NB4 (cell line): ENCODE measurements around the gene CLIC3.
"Not testable (repeated sequence)": the region's sequence is repeated elsewhere in the genome, so short reads cannot be mapped to it uniquely, and the experiment has no call there.

ENCODE experiments used
- DNase-seq: peaks from one replicate; pipeline ENCODE4 v3.0.0; 2010; ENCODE audit warnings: low read depth
- H3K4me3 ChIP-seq: one replicate; pipeline ENCODE4 v1.5.1; 2011; ENCODE audit warnings: mild to moderate bottlenecking, low read depth, low read length, moderate library complexity
- CTCF ChIP-seq: IDR thresholded peaks from one replicate; pipeline ENCODE4 v1.5.1; 2012; ENCODE audit warnings: low read depth, low read length
- MYC ChIP-seq: IDR thresholded peaks from 2 replicates; pipeline ENCODE4 v1.6.1; 2011; ENCODE audit warnings: low read depth, low read length
- POLR2A ChIP-seq: IDR thresholded peaks from 2 replicates; pipeline ENCODE4 v1.6.1; 2011; ENCODE audit warnings: mild to moderate bottlenecking; ENCODE audit not compliant: insufficient read length; ENCODE audit errors: extremely low read depth
- TF ChIP-seq, protein P1 (sequence below): IDR thresholded peaks from 2 replicates; pipeline ENCODE4 v1.6.1; 2011; ENCODE audit warnings: low read depth, low read length

CLIC3 gene

DNA sequence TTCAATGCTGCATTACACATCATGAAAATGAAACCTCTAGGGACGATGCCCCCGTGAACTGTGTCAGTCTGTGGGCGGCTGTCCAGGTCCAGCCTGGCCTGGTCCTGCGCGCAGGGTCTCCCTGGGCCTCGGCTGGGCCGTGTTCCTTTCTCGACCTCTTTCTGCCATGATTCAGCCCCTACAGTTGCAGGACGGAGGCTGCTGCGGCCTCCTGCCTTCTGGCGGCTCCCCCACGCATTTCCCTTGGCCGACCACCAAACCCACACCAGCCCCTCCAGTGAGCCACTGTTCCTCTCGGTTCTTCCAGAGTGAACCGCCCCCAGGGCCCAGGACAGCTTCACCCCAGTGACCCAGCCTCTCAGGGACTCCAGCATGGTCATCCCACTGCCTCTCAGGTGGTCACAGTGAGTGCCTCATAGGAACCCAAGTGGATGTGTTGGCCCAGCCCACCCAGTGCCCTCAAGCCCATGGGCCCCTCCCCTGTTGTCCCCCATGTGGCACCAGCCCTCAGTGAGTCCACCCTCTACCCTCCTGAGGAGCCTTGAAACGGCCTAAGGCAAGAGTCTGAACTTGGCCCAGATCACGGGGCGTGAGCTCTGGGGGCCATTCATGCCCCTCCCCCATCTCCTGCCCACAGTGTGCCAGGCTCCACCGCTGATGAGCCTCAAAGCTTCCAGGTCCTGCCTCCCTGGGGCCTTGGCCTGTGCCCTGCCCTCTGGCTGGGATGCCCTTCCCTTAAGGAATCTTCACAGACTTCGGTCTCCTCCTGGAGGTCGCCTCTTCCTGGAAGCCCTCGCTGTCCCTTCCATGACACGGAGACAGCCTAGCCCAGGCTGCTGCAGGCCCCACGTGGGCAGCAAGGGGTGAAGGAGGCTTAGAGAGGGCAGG, 10.0 kb upstream of the CLIC3 start:
- TF ChIP-seq POLR2A (peak; percentile 7), CTCF (no peak)
- no peak overlapping the region for H3K4me3 ChIP-seq
- peak; percentile 58 for DNase-seq

DNA sequence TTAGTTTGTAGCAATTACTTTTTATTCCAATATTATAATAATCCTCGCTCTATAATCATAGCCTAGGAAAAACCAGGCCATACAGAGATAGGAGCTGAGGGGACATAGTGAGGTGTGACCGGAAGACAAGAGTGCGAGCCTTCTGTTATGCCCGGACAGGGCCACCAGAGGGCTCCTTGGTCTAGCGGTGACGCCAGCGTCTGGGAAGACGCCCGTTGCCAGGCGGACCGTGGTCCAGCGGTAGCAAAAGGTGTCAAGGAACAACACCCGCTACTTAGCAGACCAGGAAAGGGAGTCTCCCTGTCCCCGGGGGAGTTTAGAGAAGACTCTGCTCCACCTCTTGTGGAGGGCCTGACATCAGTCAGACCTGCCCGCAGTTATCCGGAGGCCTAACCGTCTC, 7.9 kb upstream of the CLIC3 start:
- not testable (repeated sequence) for DNase-seq, H3K4me3 ChIP-seq
- TF ChIP-seq CTCF, result peak; percentile 9

- H3K4me3 ChIP-seq, result no peak overlapping the region
- TF ChIP-seq MYC (no peak), CTCF (no peak), POLR2A (no peak)
- TF ChIP-seq, protein P1, sequence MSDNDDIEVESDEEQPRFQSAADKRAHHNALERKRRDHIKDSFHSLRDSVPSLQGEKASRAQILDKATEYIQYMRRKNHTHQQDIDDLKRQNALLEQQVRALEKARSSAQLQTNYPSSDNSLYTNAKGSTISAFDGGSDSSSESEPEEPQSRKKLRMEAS, result no peak
- no peak for DNase-seq
Measured at GRCh38 chr9:137002646-137003041, 6.3 kb upstream of the CLIC3 start.

DNA sequence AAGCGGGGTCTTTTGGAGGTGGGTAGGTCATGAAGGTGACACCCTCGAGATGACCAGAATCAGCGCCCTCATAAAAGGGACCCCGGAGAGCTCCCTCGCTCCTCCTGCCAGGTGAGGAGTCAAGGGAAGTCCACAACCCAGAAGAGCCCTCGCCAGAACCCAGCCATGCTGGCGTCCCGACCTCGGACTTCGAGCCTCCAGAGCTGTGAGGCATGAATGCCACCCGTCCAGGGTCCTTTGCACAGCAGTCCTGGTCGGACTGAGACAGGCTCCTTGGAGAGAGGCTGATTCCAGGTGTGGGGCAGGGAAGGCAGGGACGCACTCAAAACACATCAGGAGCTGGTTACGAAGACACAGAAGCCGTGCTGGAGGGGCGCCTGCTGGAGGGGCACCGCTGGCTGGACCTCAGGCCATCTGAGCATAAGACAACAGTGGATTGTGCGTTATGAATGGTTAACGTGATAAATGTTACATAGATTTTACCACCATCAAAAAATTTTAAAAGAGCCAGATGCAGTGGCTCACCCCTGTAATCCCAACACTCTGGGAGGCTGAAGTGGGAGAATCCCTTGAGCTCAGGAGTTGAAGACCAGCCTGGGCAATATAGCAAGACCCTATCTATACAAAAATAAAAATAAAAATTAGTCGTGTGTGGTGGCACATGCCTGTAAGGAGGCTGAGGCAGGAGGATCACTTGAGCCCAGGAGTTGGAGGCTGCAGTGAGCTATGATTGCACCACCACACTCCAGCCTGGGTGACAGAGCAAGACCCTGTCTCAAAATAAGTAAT, 5.7 kb upstream of the CLIC3 start:
- TF ChIP-seq, protein P1, result no peak
- TF ChIP-seq POLR2A, result no peak
- no peak for TF ChIP-seq MYC
- no peak for TF ChIP-seq CTCF
- H3K4me3 ChIP-seq, result no peak overlapping the region
- DNase-seq, result no peak

GRCh38 chr9:137000177-137000930, 4.0 kb upstream of the CLIC3 start:
- no peak overlapping the region for H3K4me3 ChIP-seq
- peak; percentile 87 for DNase-seq
- TF ChIP-seq CTCF (no peak), MYC (peak; percentile 38; the same call in 1 of the 2 replicates), POLR2A (no peak)
- TF ChIP-seq, protein P1, result peak; percentile 63
